ENCODE data around the gene BMPR1A.

GRCh38 chr10:86956195-86956847 lies 199.9 kb downstream of the BMPR1A start:
- TF ChIP-seq CTCF (IDR thresholded peaks at IDR 0.05): no peak
- no peak for TF ChIP-seq POLR2AphosphoS5 (IDR thresholded peaks at IDR 0.05)
- no peak for TF ChIP-seq EP300 (IDR thresholded peaks at IDR 0.05)
- no peak for TF ChIP-seq POLR2A (IDR thresholded peaks at IDR 0.05)
